H1 (cell line): ENCODE results near the gene PPP1CC. TPM values are rescaled to one million over a fixed set of nuclear protein-coding genes. Genes with fewer than 3 reads are reported as not detected.

ENCODE experiments used
- CHD1 ChIP-seq: IDR thresholded peaks from 2 replicates; pipeline ENCODE4 v1.6.1; 2012; ENCODE audit warnings: low read depth, low read length, improper control_type of control experiment
- EP300 ChIP-seq, 2 experiments: IDR thresholded peaks; 1 replicate in 1 of 2; 2 replicates in 1 of 2; pipeline ENCODE4 v1.6.1; 2011 to 2012; ENCODE audit warnings: low read depth in 2 of 2, low read length in 2 of 2, mild to moderate bottlenecking in 2 of 2, borderline replicate concordance in 1 of 2, inconsistent platforms in 1 of 2, moderate library complexity in 1 of 2
- HDAC6 ChIP-seq: IDR thresholded peaks from one replicate; pipeline ENCODE4 v1.7.1; 2012; ENCODE audit warnings: low read depth, mild to moderate bottlenecking, inconsistent platforms, low read length, moderate library complexity
- KDM4A ChIP-seq: IDR thresholded peaks from one replicate; pipeline ENCODE4 v1.7.1; 2012; ENCODE audit warnings: low read depth, mild to moderate bottlenecking, moderate library complexity, low read length, inconsistent platforms; ENCODE audit not compliant: severe bottlenecking
- NANOG ChIP-seq: IDR thresholded peaks from 2 replicates; pipeline ENCODE4 v1.6.1; 2011; ENCODE audit warnings: low read length, low read depth, mild to moderate bottlenecking, inconsistent platforms; ENCODE audit not compliant: insufficient read depth, poor library complexity, severe bottlenecking
- PHF8 ChIP-seq: fragments of 200-600 bp; sonication (generic); conservative IDR thresholded peaks from 2 replicates; pipeline ENCODE4 v1.7.1; 2012; ENCODE audit warnings: low read depth, mild to moderate bottlenecking, inconsistent platforms, low read length, moderate library complexity
- polyA plus RNA-seq, 7 experiments: library from polyadenylated mRNA; depleted of rRNA in 3 of 7; stranded (reverse) in 5 of 7; unstranded in 2 of 7; fragments of >200 nt in 5 of 7; fragments of 200-250 nt in 2 of 7; gene quantifications; 1 replicate in 5 of 7; 2 replicates in 1 of 7; 4 replicates in 1 of 7; pipeline versions ENCODE4 v1.2.1 to v1.2.3, GENCODE V29; 2011 to 2013; ENCODE audit warnings: missing spikeins in 2 of 7, mixed read lengths in 2 of 7
- total RNA-seq: library from RNA; stranded (reverse); fragmentation: NEBNext Ultra II Directional; extraction: Animal tissue kit (Norgen Biotek cat#: 25700); gene quantifications from 2 replicates; pipeline ENCODE4 v1.2.1, GENCODE V29; 2021
- TF ChIP-seq, protein P1 (sequence below): fragments of 300-600 bp; sonication (generic); IDR thresholded peaks from 2 replicates; pipeline ENCODE4 v1.7.1; 2012; ENCODE audit warnings: low read length, moderate library complexity, mild to moderate bottlenecking, inconsistent platforms; ENCODE audit not compliant: insufficient replicate concordance
- TF ChIP-seq, protein P2 (sequence below), 3 experiments: IDR thresholded peaks; 1 replicate in 2 of 3; 2 replicates in 1 of 3; pipeline versions ENCODE4 v1.5.1 to v1.6.1; 2011; ENCODE audit warnings: low read length in 3 of 3, mild to moderate bottlenecking in 3 of 3, inconsistent platforms in 2 of 3, low read depth in 1 of 3, moderate library complexity in 1 of 3; ENCODE audit not compliant: insufficient read depth in 1 of 3; ENCODE audit errors: control extremely low read depth in 1 of 3

Gene PPP1CC
- total and polyA plus RNA-seq, 2 of the 8 experiments (the other 6 are each of a cell fraction or from before 2014, with no cell fraction given), result 193 to 350 TPM

DNA sequence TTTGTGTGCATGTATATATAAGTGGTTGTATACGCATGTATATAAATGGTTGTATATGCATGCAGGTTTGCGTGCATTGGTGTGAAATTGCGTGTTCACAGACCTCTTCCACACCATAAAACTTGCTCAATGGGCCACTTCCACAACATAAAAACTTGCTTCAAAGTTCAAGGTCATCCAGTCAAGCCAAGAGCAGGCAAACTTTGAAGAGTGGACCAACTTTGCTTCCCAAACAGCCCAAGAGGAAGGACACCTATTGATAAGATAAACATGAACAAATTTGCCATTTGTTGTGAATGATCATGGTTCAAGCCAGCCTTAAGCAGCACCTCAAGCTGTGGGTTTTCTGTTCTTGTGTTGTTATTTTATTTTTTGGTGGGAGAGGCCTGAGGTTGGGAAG lies 25.2 kb upstream of the PPP1CC start (continued):
- TF ChIP-seq, protein P1, sequence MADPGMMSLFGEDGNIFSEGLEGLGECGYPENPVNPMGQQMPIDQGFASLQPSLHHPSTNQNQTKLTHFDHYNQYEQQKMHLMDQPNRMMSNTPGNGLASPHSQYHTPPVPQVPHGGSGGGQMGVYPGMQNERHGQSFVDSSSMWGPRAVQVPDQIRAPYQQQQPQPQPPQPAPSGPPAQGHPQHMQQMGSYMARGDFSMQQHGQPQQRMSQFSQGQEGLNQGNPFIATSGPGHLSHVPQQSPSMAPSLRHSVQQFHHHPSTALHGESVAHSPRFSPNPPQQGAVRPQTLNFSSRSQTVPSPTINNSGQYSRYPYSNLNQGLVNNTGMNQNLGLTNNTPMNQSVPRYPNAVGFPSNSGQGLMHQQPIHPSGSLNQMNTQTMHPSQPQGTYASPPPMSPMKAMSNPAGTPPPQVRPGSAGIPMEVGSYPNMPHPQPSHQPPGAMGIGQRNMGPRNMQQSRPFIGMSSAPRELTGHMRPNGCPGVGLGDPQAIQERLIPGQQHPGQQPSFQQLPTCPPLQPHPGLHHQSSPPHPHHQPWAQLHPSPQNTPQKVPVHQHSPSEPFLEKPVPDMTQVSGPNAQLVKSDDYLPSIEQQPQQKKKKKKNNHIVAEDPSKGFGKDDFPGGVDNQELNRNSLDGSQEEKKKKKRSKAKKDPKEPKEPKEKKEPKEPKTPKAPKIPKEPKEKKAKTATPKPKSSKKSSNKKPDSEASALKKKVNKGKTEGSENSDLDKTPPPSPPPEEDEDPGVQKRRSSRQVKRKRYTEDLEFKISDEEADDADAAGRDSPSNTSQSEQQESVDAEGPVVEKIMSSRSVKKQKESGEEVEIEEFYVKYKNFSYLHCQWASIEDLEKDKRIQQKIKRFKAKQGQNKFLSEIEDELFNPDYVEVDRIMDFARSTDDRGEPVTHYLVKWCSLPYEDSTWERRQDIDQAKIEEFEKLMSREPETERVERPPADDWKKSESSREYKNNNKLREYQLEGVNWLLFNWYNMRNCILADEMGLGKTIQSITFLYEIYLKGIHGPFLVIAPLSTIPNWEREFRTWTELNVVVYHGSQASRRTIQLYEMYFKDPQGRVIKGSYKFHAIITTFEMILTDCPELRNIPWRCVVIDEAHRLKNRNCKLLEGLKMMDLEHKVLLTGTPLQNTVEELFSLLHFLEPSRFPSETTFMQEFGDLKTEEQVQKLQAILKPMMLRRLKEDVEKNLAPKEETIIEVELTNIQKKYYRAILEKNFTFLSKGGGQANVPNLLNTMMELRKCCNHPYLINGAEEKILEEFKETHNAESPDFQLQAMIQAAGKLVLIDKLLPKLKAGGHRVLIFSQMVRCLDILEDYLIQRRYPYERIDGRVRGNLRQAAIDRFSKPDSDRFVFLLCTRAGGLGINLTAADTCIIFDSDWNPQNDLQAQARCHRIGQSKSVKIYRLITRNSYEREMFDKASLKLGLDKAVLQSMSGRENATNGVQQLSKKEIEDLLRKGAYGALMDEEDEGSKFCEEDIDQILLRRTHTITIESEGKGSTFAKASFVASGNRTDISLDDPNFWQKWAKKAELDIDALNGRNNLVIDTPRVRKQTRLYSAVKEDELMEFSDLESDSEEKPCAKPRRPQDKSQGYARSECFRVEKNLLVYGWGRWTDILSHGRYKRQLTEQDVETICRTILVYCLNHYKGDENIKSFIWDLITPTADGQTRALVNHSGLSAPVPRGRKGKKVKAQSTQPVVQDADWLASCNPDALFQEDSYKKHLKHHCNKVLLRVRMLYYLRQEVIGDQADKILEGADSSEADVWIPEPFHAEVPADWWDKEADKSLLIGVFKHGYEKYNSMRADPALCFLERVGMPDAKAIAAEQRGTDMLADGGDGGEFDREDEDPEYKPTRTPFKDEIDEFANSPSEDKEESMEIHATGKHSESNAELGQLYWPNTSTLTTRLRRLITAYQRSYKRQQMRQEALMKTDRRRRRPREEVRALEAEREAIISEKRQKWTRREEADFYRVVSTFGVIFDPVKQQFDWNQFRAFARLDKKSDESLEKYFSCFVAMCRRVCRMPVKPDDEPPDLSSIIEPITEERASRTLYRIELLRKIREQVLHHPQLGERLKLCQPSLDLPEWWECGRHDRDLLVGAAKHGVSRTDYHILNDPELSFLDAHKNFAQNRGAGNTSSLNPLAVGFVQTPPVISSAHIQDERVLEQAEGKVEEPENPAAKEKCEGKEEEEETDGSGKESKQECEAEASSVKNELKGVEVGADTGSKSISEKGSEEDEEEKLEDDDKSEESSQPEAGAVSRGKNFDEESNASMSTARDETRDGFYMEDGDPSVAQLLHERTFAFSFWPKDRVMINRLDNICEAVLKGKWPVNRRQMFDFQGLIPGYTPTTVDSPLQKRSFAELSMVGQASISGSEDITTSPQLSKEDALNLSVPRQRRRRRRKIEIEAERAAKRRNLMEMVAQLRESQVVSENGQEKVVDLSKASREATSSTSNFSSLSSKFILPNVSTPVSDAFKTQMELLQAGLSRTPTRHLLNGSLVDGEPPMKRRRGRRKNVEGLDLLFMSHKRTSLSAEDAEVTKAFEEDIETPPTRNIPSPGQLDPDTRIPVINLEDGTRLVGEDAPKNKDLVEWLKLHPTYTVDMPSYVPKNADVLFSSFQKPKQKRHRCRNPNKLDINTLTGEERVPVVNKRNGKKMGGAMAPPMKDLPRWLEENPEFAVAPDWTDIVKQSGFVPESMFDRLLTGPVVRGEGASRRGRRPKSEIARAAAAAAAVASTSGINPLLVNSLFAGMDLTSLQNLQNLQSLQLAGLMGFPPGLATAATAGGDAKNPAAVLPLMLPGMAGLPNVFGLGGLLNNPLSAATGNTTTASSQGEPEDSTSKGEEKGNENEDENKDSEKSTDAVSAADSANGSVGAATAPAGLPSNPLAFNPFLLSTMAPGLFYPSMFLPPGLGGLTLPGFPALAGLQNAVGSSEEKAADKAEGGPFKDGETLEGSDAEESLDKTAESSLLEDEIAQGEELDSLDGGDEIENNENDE, result no peak
- TF ChIP-seq KDM4A (no peak), NANOG (no peak), HDAC6 (no peak), CHD1 (no peak), PHF8 (no peak), EP300 (IDR thresholded peaks at IDR 0.05; ENCODE audit: borderline replicate concordance in 1 of 2, low read depth in 2 of 2, low read length in 2 of 2) (no peak)
- TF ChIP-seq, protein P2, sequence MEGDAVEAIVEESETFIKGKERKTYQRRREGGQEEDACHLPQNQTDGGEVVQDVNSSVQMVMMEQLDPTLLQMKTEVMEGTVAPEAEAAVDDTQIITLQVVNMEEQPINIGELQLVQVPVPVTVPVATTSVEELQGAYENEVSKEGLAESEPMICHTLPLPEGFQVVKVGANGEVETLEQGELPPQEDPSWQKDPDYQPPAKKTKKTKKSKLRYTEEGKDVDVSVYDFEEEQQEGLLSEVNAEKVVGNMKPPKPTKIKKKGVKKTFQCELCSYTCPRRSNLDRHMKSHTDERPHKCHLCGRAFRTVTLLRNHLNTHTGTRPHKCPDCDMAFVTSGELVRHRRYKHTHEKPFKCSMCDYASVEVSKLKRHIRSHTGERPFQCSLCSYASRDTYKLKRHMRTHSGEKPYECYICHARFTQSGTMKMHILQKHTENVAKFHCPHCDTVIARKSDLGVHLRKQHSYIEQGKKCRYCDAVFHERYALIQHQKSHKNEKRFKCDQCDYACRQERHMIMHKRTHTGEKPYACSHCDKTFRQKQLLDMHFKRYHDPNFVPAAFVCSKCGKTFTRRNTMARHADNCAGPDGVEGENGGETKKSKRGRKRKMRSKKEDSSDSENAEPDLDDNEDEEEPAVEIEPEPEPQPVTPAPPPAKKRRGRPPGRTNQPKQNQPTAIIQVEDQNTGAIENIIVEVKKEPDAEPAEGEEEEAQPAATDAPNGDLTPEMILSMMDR (IDR thresholded peaks at IDR 0.05; ENCODE audit: control extremely low read depth in 1 of 3, insufficient read depth in 1 of 3, low read depth in 1 of 3, low read length in 3 of 3), result no peak
